Measurements from ENCODE around the gene ALOX5. TPM values are rescaled to one million over a fixed set of nuclear protein-coding genes. Genes with fewer than 3 reads are reported as not detected.

The ALOX5 gene
- total RNA-seq, 1 donor from 2014 or later = not detected

- no peaks in the 10 kb centered on the region for H3K4me1 Mint-ChIP-seq
Observed at GRCh38 chr10:45452268-45452667, 78.3 kb downstream of the ALOX5 start.

GRCh38 chr10:45452743-45453452 lies 78.9 kb downstream of the ALOX5 start:
- no peak overlapping the region for H3K4me3 Mint-ChIP-seq
- no peaks in the 10 kb centered on the region for H3K27me3 Mint-ChIP-seq (ENCODE audit: low read depth)
- H3K4me1 Mint-ChIP-seq = no peaks in the 10 kb centered on the region
- DNase-seq (ENCODE audit: low read depth, low spot score) = no peak
- no peak overlapping the region for H3K27ac Mint-ChIP-seq (ENCODE audit: unreplicated experiment)
- no peaks in the 10 kb centered on the region for H3K36me3 Mint-ChIP-seq (ENCODE audit: low read depth)
- TF ChIP-seq CTCF (conservative IDR thresholded peaks at IDR 0.05) = no peak
- no peaks in the 10 kb centered on the region for H3K9me3 Mint-ChIP-seq

More at GRCh38 chr10:45452268-45452667, 78.3 kb downstream of the ALOX5 start:
- TF ChIP-seq CTCF (conservative IDR thresholded peaks at IDR 0.05) = no peak
- Mint-ChIP-seq H3K4me3 (no peak overlapping the region), H3K9me3 (no peaks in the 10 kb centered on the region), H3K36me3 (ENCODE audit: low read depth) (no peaks in the 10 kb centered on the region), H3K27ac (ENCODE audit: unreplicated experiment) (no peak overlapping the region), H3K27me3 (ENCODE audit: low read depth) (no peaks in the 10 kb centered on the region)
- no peak for DNase-seq (ENCODE audit: low read depth, low spot score)

GRCh38 chr10:45453639-45454255 lies 79.7 kb downstream of the ALOX5 start:
- no peaks in the 10 kb centered on the region for H3K36me3 Mint-ChIP-seq (ENCODE audit: low read depth)
- H3K4me1 Mint-ChIP-seq = no peaks in the 10 kb centered on the region
- no peak overlapping the region for H3K27ac Mint-ChIP-seq (ENCODE audit: unreplicated experiment)
- TF ChIP-seq CTCF (conservative IDR thresholded peaks at IDR 0.05) = no peak
- no peaks in the 10 kb centered on the region for H3K9me3 Mint-ChIP-seq
- no peak for DNase-seq (ENCODE audit: low read depth, low spot score)
- H3K4me3 Mint-ChIP-seq = no peak overlapping the region
- H3K27me3 Mint-ChIP-seq (ENCODE audit: low read depth) = no peaks in the 10 kb centered on the region

GRCh38 chr10:45454262-45454661 lies 80.2 kb downstream of the ALOX5 start:
- peaks cover 2% of the 10 kb centered on the region for H3K36me3 Mint-ChIP-seq (ENCODE audit: low read depth)
- H3K4me3 Mint-ChIP-seq = no peak overlapping the region
- no peaks in the 10 kb centered on the region for H3K4me1 Mint-ChIP-seq
- no peak for TF ChIP-seq CTCF (conservative IDR thresholded peaks at IDR 0.05)
- H3K27me3 Mint-ChIP-seq (ENCODE audit: low read depth) = no peaks in the 10 kb centered on the region
- no peak overlapping the region for H3K27ac Mint-ChIP-seq (ENCODE audit: unreplicated experiment)
- no peaks in the 10 kb centered on the region for H3K9me3 Mint-ChIP-seq
- DNase-seq (ENCODE audit: low read depth, low spot score) = no peak

GRCh38 chr10:45454859-45455258 lies 80.8 kb downstream of the ALOX5 start:
- Mint-ChIP-seq H3K36me3 (ENCODE audit: low read depth) (peaks cover 2% of the 10 kb centered on the region), H3K9me3 (no peaks in the 10 kb centered on the region), H3K4me1 (no peaks in the 10 kb centered on the region), H3K27ac (ENCODE audit: unreplicated experiment) (peak overlapping the region; percentile 21), H3K27me3 (ENCODE audit: low read depth) (no peaks in the 10 kb centered on the region), H3K4me3 (no peak overlapping the region)
- DNase-seq (ENCODE audit: low read depth, low spot score) = no peak
- TF ChIP-seq CTCF (conservative IDR thresholded peaks at IDR 0.05) = no peak

Data from neural crest cell (in vitro differentiated cells).